Bone marrow (tissue), 2 donors: Measurements from ENCODE around the gene FCHSD2.
A peak's percentile ranks its signal among the peaks of the same experiment; 100 is the strongest.

ENCODE experiments used
- DNase-seq, 2 donors: peaks; one replicate each; lab custom pipeline; 2025; lab: John Stamatoyannopoulos, UW

The FCHSD2 gene

DNA sequence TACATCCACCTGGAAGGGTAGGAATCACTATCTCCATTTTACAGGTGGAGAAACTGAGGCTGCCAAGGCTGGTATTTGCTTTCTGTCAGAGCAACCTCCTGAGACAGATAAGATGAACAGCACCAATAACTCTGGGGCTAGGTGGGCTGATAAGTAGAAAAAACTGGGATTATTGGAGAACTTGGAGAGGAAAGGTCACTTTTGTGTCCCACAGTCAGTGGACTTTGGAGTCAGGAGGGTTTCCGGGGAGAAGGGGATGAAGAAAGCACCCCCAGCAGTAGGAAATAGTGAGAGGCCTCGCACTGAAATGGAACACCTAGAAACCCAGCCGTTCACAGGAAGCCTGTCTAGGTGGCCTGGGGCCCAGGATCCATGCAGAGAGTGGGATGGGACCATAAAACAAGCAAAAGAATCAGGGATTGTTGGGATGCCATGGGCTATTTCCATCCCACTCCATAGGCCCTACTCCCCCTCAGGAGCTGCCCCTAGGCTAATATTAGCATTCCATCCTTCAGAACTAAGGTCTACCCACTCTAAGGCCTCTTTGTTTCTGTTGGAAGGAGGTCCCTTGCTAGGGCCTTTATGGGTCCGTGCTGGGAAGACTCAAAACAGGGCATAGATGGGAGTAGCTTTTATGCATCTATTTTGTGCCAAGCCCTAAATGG is 31.0 kb upstream of the FCHSD2 start:
- DNase-seq, result no peak

DNA sequence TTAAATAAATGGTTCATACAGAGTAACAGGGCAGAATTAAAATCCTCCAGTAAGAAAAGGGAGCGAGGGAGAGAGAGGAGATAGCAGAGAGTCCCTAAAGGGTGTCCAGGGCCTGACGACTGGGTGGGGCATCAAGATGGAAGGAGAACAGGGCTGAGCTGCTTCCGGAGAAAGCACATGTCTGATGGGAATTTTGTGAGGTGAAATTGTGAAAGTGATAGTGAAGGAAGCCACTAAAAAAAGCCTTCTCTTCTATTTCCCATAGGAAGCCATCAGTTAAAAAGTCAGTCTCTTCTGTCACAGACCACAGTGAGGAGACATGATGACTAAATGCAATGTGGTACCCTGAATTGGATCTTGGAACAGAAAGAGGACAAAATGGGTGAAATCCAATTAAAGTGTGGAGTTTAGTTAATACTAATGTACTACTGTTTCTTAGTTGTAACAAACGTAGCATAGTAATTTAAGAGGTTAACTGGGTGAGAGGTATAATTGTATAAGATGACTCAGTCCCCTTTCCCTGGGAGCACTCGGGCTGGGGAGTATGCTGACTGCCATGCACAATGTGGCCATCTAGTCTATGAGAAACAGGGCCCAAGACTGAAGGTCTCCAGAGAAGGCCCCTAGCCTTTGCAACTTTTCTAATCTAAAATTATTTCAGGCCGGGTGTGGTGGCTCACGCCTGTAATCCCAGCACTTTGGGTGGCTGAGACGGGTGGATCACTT is 29.5 kb upstream of the FCHSD2 start:
- no peak for DNase-seq

DNA sequence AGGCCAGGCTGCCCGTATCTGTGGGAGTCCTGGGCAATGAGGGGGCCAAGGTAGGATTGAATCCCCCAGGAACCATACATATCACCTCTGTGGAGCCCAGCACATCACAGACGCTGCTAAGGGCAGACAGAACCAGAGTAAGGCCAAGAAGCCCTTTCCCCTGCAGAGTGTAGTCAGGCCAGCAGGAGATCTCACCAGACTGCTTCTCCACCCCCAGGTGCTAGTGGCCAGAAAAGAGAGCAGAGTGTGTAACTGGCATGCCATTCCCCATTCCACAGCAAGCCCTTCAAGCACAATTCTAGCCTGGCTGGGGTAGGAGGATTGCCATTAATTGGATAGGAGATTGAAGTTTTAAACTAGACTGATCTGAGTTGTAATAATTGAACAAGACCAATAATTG is 28.0 kb upstream of the FCHSD2 start:
- DNase-seq, result no peak

DNA sequence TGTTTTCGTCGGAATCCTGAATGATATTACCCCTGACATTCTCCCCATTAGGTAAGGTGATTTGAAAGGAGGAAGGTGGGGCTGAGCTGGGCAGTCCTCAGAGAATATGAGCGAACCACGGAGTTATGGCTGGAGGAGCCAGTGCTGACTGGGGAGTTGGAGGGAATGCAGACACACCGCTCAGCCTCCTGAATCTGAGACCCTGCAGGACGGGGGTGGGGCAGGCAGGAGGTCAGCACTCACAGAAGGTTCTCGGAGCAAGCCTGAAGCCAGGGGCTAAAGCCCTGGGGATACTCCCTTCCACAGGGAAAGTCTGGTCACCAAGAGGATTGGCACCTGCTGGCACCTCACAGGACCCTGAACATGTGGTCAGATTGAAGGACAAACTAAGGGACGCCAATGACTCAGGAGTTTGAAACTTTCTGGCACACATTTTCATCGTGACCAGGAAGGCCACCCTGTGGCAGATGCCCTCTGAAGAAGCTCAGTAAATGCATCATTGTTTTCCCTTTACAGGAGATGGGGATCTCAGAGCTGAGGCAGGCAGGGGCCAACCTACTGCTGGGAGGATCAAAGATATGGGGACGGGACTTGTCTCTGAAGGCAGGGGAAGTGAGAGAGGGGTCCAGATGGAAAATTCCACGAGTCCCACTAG is 26.9 kb upstream of the FCHSD2 start:
- DNase-seq, result no peak

DNA sequence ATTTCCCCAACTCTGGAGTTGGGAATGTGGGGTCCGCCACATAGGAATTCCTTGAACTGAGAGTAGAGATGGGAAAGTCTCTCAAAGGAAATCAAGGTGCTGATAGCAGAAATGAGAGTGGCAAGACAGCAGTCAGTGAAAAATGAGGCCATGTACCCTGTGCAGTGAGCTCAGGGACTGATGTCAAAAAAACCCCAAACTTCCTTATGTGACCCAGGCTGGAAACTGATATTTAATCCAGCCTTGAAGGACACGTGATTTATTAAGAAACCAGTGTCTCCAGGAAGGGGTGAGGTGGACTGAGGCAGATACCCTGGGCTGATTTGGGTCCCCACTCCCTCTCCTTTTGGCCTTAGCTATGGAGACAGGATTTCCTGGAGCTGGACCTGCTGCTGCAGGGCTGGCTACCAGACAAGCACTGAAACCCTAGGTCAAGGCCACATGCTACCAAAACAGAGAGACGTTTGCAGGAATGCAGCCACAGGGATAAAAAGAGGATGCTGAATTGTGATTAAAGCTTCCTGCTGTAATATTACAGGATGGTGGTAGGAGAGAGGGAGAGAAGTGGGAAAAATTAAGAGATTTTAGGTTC is 25.3 kb upstream of the FCHSD2 start:
- DNase-seq, result no peak

DNA sequence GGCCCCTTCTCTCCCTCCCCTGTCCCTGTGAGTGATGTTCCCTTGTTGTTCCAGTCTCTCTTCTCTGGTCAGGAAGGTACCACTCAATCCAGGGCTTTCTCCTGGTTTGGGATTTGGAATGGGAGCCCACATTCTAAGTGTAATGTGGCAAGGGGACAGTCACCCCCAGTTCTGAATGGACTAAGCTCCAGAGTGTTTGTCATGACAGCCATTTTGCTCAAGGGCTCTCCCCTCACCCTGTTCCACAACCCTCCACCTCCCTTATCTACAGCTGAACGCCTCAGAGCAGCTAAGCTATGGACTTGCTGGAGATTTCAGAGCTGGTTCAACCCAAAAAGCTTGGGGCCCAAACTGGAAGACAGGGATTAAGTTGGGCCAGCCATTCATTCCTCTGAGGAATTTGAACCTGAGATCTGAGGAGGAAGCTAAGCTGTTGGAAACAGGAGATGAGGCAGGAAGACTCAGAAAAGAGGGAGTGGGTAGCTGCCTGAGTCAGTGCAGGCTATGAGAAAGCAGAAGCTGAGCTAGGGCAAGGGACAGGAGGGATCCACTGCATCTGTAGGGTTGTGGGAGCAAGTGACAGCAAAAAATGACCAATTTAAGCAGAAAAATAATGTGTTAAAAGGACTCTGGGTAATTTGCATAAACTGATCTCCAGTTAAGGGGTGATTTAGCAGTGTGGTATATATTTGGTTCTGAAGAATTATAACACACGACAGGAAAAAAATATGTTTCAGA is 22.9 kb upstream of the FCHSD2 start:
- peak in 1 of 2 donors; percentile 26 for DNase-seq

DNA sequence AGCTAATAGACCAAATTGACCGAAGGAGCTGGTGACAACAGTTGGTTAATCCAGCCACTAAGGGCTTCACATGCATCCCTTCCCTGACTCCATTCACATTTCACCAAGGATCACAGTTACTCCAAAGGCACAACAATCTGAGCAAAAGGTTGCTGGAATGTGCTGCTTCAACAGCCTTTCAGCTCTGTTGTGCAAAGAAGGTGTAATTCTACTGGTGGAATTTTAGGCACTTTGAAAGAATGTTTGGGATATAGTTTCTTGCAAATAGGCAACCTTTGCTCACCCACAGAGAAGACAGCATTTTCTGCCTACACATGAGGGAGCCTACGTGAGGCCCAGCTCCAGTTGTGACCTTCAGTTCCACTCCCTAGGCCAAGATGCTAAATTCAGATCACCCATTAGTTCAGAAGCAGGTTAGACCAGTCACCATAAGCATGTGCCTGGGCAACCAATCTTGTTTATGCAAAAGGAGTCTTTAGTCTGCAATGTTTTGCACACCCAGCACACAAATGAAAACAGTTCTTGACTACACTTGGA is 21.6 kb upstream of the FCHSD2 start:
- no peak for DNase-seq

DNA sequence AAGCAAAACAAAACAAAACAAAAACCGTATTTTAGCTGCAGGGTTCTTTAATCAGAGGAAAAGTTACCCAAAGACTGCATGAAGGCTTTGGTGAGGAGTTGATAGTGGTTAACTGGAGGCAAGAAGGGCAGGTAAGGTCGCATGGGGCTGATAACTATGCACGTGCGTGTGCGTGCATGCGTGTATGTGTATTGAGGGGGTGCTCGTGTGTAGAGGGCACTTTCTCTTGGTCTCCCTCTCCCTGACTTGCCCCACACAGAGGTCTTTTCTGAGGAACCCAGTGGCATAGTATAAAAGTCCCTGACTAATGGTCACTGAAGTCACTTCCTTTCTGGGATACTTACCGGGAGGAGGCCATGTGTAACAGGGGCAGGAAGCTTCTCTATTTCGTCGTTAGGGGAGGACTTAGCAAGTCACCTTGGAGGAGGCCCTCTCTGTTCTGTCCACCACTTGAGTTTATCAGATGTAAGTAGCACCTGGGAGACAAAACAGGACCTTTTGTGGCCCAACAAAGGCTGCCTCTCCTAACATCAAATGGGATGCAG is 20.1 kb upstream of the FCHSD2 start:
- DNase-seq, result no peak

DNA sequence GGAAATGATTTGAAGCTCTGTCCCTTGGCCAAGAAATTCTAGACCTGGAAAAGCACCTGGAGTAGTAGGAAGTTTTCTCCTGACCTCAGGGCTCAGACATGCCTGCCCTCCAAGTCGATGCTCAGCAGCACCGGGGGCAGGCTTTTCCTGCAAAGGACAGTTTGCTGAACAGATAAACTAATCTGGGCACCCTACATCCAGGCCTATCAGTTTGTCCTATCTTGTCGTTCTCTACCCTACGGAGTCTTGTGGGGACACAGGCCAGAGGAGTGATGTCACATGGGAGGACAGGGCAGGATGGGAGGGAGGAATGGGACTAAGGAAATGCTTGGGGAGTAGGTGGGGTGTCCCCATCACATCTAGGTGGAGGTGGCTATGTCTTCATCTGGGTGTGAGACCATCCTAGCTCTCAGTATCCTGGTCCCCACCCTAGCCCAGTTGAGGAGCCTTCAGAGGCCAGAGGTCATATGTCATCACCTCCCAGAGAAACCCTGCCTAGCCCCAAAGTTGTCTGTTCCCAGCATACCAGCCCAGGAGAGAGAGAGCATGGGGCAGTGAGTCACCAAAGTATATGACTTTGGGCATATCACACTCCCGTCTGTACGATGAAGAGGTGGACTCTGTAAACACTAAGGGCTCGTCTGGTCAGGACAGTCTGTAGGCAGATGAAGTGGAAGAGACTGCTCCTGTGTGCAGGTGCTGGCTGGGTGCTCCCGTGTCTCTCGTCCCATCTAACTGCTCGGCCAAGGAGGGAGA is 18.1 kb upstream of the FCHSD2 start:
- no peak for DNase-seq

DNA sequence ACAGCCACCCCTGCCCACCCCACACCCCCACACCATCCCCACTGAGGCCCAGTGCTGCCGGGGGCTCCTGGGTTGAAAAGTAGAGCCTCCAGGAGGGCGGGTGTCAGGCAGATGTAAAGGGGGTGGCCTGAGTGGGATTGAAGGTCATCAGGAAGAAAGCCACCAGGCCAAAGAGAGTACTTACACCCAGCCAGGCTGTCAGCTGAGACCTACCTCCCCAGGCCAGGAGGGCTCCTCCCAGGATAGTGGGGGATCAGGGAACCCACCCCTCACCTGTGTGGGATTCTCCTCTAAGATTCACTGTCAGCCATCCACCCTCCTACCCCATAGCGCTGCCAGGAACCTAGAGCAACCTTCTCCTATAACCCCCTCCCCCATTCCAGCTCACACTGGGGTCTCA is 17.2 kb upstream of the FCHSD2 start:
- no peak for DNase-seq

DNA sequence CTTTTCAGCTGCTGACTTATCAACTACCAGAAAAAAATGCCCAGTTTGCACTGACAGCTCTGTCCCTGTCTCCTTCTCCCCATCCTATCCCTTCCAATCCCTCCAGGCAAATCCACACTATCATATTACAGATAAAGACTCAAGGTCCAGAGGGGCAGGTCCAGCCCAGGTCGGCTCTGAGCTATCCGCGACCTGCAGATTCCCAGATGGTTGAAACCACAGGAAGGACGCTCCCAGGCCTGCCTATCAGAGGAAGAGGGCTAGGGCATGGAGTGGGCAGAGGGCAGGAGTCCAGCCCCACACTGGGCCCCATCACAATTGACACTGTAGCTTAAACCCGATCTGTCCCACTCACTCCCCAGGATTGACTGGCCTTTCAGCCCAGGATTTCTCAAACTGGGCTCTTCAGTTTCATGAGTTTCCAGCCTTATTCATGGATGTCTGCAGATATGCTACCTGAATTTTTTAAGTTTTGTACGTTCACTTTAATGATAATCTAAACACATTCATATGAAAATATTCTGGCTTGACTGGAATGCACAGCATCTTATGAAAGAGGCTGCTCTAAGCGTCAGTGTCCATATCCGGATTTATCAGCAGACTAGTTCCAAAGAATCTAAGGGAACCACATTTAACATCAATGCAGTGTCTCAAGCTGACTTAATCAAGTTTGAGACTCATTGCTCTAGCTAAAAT is 16.4 kb upstream of the FCHSD2 start:
- no peak for DNase-seq

DNA sequence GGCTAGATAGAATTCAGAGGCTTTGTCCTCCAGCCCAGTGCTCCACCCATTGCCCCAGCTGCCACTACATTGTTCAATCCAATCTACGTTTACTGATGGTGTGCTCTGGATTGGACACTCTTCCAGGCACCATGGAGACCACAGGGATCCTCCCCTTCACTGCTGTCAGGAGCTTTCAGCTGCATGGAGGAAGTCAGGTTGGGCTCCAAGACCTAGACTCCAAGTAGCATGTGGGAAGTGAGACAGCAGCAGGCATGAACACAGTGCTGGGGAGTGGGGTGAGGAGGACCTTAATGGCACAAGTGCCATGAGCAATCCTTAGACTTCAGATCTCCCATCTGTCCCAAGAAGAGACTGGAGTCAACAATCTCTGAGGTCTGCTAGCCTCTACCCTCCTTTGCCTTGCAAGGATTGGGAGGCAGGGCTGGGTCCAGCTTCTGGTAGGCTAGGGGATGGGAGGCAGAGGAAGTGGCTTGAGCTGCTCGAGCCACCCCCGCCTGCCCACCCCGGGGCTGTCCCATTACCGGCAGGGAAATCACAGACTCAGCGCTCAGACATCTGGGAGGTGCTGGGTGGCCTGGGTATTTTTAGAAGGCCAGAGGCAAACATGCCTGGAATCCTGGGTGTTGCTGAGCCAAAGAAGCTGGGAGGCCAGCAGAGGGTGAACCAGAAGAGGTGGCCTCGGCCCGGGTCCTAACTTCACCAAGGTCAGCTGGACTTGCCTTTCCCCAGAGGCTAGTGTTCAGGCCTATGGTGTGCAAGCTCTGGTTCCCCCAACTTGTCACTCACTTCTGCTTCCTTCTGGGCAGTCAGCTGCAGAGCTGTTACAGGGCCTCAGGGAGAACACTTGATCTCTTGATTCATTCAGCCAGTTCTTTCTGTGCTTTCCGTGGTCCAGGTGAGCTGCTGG is 15.2 kb upstream of the FCHSD2 start:
- DNase-seq, result no peak

DNA sequence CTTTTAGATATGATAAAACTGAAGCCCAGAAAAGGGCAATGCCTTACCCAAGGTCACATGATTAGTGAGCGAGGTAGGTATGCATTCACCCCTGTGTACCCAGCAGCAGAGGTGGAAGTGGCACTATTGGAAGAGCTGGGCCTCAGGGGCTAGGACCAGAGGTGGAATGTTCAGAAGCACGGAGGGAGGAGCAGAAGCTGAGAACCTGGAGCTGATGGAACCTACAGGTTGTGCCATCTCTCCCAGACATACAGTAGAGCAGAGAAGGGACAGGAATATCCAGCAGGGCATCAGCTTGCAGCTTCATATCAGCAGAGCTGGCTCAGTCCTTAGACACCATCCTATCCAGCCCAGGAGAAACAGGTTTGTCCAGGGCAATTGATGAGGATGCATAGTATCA is 14.6 kb upstream of the FCHSD2 start:
- DNase-seq, result no peak

DNA sequence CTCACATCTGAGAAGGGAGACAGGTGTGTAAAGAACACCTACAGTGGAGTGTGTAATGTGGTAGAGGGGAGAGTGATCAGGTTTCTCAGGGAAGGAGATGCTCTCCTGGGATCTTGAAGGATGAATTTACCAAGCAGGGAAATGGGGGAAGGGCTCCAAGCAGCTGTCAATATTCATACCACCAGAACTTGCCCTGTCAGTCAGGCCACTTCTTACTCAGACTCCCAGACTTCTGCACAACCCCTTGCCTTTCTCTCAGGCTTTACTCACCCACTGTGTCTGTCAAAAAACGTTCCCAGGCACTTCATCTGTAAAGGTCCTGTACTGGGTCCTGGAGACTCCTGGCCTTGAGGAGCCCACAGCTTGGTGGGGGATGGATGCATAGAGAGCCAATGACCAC is 14.0 kb upstream of the FCHSD2 start:
- DNase-seq, result peak in 1 of 2 donors; percentile 20

DNA sequence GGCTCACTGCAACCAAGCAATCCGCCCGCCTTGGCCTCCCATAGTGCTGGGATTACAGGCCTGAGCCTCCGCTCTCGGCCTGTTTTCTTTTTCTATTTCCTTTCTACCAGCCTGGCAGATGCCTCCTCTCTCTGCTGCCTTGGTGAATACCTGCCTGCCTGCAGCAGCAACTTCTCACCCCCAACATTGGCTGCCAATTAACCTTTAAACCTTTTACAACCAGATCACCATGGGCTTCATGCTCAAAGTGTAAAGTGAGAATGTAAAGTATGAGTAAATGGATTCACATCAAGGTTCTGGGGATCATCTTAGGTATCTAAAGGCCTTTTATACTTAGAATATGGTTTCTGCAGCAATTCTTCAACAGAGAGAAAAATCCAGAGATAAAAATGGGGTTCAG is 13.0 kb upstream of the FCHSD2 start:
- no peak for DNase-seq

DNA sequence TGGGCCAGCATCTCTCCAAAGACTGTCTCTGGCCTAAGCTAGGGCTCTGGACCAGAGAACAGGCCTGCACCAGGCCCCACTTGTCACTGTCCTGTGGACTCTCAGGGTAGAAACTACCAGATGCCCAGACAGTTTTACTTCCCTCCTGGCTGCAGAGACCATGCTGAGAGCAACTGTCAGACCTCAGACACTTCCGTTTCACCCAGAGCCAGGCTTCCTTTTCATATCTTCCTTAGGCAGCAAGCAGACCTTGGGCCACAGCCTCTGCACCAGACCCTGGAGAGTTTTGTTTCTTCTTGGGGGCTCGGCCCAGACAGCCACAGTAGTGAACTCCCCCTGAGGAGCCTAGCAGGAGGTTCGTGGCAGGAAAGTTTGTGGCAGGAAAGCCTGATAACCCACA is 12.1 kb upstream of the FCHSD2 start:
- DNase-seq, result peak in 1 of 2 donors; percentile 100

DNA sequence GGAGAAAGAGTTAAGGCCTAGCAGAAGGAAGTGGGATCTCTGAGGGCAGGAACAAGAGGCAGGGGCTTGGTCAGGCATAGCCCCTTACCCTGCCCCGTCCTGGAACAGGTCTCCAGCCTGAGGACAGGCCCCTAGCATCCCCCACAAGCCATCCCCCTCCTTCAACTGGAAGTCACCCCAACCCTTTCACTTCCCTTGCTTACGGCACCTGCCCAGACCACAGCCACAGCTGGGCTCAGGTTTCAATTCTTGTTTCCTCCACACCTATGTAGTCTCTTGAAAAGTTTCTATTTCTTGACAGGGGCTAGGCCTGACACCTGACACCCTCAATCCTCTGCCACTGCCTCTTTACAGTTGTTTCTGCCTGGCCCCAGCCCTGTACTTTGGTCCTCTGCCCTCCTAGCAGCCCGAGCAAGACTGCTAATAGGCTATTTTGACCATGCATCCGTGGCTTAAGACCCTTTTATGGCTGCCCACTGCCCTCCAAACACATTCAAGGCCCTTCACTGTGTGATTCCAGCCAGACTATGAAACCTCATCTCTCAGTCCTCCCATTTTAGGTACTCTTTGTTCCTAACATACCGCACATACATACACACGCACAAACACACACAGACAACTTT is 10.9 kb upstream of the FCHSD2 start:
- DNase-seq, result no peak

DNA sequence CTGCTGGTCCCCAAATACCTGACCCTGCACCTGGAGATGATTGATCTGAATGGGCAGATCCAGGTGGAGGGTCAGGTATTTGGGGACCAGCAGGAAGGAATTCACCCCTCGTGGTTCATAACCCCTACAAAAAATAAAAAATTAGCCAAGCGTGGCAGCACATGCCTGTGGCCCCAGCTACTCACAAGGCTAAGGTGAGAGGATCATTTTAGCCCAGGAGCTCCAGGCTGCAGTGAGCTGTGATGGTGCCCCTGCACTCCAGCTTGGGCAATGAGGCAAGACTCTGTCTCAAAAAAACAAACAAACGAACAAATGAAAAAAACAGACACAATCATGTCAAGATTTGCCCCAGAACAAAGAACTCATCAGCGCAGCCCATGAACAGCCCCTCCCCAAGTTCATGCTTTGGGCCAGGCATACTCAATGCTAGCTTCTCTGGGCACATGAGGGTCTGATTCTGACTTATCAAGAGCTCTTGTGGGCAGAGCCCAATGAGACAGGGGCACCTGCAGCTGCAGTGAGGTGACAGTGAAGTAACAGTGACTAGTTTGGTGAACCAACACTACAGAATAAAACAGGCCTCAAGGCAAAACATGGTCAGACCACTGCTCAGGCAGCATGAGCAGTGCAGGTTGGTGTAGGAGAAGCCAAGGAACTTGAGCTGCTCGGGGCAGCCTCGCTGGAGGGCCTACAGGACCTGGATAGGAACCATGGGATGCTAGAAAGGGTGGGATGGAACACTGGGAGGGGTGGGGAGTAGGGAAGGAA is 10.2 kb upstream of the FCHSD2 start:
- no peak for DNase-seq
